Measurements from ENCODE around the gene GPR158. TPM values are rescaled to one million over a fixed set of nuclear protein-coding genes. Genes with fewer than 3 reads are reported as not detected.
"Not testable (repeated sequence)": the region's sequence is repeated elsewhere in the genome, so short reads cannot be mapped to it uniquely, and the experiment has no call there.

Gene GPR158
- total and polyA plus RNA-seq, 2 of the 8 experiments (the other 6 are each of a cell fraction or from before 2014, with no cell fraction given): 0.14 to 0.78 TPM

DNA sequence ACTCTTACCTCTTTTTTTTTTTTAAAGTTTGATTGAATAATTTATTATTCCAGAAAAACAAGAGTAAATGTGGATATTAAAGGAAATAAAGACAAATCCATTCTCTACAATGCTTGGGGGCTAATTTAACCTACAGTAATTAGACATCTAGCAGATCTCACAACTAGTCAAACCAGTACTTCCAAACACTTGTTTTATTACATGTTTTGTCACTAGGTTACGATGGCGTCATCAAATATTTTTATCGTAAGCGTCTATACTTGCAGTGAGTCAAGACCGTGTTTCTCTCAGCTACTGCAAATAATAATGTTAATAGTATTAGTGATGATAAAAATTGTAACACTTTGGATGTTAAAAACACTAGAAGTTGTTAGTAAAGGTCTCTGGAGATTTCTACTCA is 154.8 kb downstream of the GPR158 start:
- H2BK5ac ChIP-seq (ENCODE audit: low read depth, low read length); H2BK12ac ChIP-seq (ENCODE audit: low read depth, low read length); H3K9ac ChIP-seq (replicated peaks in 1 of 4; ENCODE audit: extremely low read depth in 1 of 4, low read depth in 3 of 4, low read length in 3 of 4); H3K4me1 ChIP-seq (replicated peaks in 1 of 4; ENCODE audit: control insufficient read depth in 3 of 4, insufficient read depth in 4 of 4, low read length in 3 of 4); H3K36me3 ChIP-seq (ENCODE audit: control insufficient read depth in 2 of 4, insufficient read depth in 4 of 4, low read length in 3 of 4); H3K14ac ChIP-seq (ENCODE audit: insufficient read length); H3K56ac ChIP-seq (replicated peaks; ENCODE audit: insufficient read length, low read depth, low read length); CTCF ChIA-PET (ENCODE audit: partially characterized antibody); H3K18ac ChIP-seq (ENCODE audit: extremely low read depth, low read length); POLR2A ChIA-PET (ENCODE audit: partially characterized antibody); H2AK5ac ChIP-seq (ENCODE audit: low read depth, low read length); H3K4me3 ChIP-seq (ENCODE audit: extremely low read depth in 1 of 4, insufficient read depth in 2 of 4, low read depth in 3 of 4, low read length in 4 of 4); H3K79me2 ChIP-seq (ENCODE audit: control insufficient read depth in 1 of 2, insufficient read depth in 2 of 2, low read length in 2 of 2); DNase-seq (ENCODE audit: low read depth in 1 of 2, low spot score in 2 of 2); H3K4ac ChIP-seq (replicated peaks; ENCODE audit: insufficient read length, low read depth, low read length); H3K27me3 ChIP-seq (replicated peaks in 1 of 4; ENCODE audit: control insufficient read depth in 3 of 4, extremely low read depth in 1 of 4, insufficient read depth in 3 of 4, low read length in 3 of 4); H4K8ac ChIP-seq (ENCODE audit: extremely low read depth, insufficient read depth, low read length); H2BK15ac ChIP-seq (ENCODE audit: low read length); H3K4me2 ChIP-seq (ENCODE audit: insufficient read depth in 1 of 2, low read depth in 2 of 2, low read length in 2 of 2); H3K9me3 ChIP-seq (ENCODE audit: insufficient read depth in 2 of 2, low read depth in 1 of 2, low read length in 1 of 2); FAIRE-seq; H2BK20ac ChIP-seq (ENCODE audit: low read length); H3K23me2 ChIP-seq (ENCODE audit: low read depth, low read length); H4K91ac ChIP-seq (replicated peaks; ENCODE audit: insufficient read length, low read length); H3K23ac ChIP-seq (ENCODE audit: insufficient read length); H3K79me1 ChIP-seq (ENCODE audit: low read depth, low read length); H4K5ac ChIP-seq (ENCODE audit: insufficient read length, low read depth, low read length); H4K20me1 ChIP-seq (replicated peaks in 1 of 2; ENCODE audit: control insufficient read depth in 1 of 2, insufficient read depth in 2 of 2, low read length in 2 of 2); H2BK120ac ChIP-seq (replicated peaks; ENCODE audit: low read depth, low read length); H3K27ac ChIP-seq (ENCODE audit: low read depth, low read length); H2AFZ ChIP-seq (ENCODE audit: low read length): not testable (repeated sequence)
- 94% methylated on average over 5 of the region's 5 CpGs; no CpG with 5 or more reads in 1 of the 2 experiments for WGBS, 2 experiments (ENCODE audit: extremely low coverage in 1 of 2, insufficient coverage in 1 of 2, insufficient read length in 1 of 2, insufficient replicate concordance in 2 of 2, low coverage in 1 of 2, low lambda C conversion rate in 2 of 2, missing lambda C conversion rate in 1 of 2)
